ENCODE measurements around the gene CSHL1. TPM values are rescaled to one million over a fixed set of nuclear protein-coding genes. Genes with fewer than 3 reads are reported as not detected.

The CSHL1 gene
- not detected for total RNA-seq
- polyA plus RNA-seq: not detected
- long read RNA-seq, donor 1: 0 reads
- long read RNA-seq, donor 2: 0 reads
- long read RNA-seq, donor 3: 0 reads
- long read RNA-seq, donor 4: 0 reads
- long read RNA-seq, donor 5: 0 reads
- long read RNA-seq, donor 6: 0 reads
- long read RNA-seq, donor 7: 0 reads
- long read RNA-seq, donor 8: 0 reads
- long read RNA-seq, donor 9: 0 reads
- long read RNA-seq, donor 10: 0 reads

DNA sequence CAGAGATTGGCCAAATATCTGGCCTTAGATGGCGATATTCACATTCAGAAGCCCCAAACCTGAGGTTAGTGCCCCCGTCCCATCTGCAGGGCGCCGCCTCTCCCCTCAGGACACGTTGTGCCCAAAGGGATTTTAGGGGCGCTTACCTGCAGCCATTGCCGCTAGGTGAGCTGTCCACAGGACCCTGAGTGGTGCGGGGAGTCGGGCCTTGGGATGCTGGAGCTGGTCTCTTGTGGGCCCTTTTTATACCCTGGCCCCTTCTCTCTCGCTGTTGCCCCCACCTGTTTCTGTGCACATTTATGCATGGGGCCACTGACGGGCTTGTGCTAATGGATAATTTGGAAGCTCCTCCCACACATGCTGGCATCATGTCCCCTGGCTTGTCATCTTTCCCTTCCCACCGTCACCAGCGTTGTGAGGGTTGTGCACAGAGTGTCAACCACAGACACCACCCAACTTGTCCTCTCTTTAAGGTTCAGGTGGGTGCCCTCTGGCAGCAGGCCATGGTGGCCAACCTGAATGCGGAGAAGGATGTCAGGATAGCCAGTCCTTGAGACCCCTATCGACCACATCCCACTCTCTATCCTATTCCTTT lies at the start of gene CSHL1:
Gene CSHL1 (minus strand): TSS at position 218 of the 595 bp plus-strand sequence. CDS start 62 bp downstream, at position 156.
- Histone ChIP-seq H3K4me1 (no peaks in the 10 kb centered on the region), H3K27ac (no peak within 1 kb of the TSS), H3K27me3 (peaks cover 0 to 20% (median 0%) of the 10 kb centered on the region in 3 donors)

DNA sequence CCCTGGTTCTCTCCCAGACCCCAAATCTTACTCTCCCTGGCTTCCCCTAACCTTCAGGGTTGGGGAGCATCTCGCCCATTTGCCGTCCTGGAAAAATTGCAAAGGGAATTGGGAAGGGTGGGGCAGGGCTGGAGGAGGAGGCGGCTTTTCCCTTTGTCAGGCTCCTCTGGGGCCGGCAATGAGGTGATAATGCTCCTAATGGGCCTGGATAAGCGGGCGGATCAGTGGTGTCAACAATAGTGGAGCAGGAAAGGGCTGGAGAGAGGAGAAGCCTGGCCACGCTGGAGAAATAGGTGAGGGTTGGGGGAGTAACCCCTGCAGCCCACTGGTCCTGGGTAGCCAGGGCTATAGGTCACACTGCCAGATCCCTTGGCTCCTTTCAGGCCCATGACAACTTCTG lies 49.4 kb upstream of the CSHL1 start:
- 49 to 64% (median 55%) methylated on average over 7 of the region's 7 CpGs for WGBS, 5 donors
- H3K27ac ChIP-seq: peak overlapping the region in 1 of 5 donors; percentile 26
- no peaks in the 10 kb centered on the region for H3K27me3 ChIP-seq
- no peak for DNase-seq
- no peak for TF ChIP-seq POLR2AphosphoS5 (IDR thresholded peaks at IDR 0.05)
- H3K36me3 ChIP-seq: no peaks in the 10 kb centered on the region
- H3K4me1 ChIP-seq: peaks cover 0 to 15% (median 8%) of the 10 kb centered on the region in 4 donors
- H3K4me3 ChIP-seq: no peak overlapping the region
- intact Hi-C loops (cut with DNase I; ENCODE audit: low total_unique reads): no loop called here
- H3K9me3 ChIP-seq: no peaks in the 10 kb centered on the region

More for the DNA sequence above, at the start of gene CSHL1:
- intact Hi-C loops (cut with DNase I; ENCODE audit: low total_unique reads): loop anchor here (10.0 kb wide), 1 partner anchor 224 kb away; the partner anchor contains the start of gene ERN1
- 65 to 77% (median 72%) methylated on average over 14 to 15 of the region's 15 CpGs for WGBS, 5 donors
- Histone ChIP-seq H3K9me3 (no peaks in the 10 kb centered on the region), H3K36me3 (no peaks in the 10 kb centered on the region), H3K4me3 (no peak within 1 kb of the TSS)
- TF ChIP-seq, protein P1, sequence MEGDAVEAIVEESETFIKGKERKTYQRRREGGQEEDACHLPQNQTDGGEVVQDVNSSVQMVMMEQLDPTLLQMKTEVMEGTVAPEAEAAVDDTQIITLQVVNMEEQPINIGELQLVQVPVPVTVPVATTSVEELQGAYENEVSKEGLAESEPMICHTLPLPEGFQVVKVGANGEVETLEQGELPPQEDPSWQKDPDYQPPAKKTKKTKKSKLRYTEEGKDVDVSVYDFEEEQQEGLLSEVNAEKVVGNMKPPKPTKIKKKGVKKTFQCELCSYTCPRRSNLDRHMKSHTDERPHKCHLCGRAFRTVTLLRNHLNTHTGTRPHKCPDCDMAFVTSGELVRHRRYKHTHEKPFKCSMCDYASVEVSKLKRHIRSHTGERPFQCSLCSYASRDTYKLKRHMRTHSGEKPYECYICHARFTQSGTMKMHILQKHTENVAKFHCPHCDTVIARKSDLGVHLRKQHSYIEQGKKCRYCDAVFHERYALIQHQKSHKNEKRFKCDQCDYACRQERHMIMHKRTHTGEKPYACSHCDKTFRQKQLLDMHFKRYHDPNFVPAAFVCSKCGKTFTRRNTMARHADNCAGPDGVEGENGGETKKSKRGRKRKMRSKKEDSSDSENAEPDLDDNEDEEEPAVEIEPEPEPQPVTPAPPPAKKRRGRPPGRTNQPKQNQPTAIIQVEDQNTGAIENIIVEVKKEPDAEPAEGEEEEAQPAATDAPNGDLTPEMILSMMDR (IDR thresholded peaks at IDR 0.05): no peak
- TF ChIP-seq POLR2AphosphoS5 (IDR thresholded peaks at IDR 0.05) (no peak), POLR2A (IDR thresholded peaks at IDR 0.05) (no peak), EP300 (IDR thresholded peaks at IDR 0.05) (no peak)
- DNase-seq: no peak

DNA sequence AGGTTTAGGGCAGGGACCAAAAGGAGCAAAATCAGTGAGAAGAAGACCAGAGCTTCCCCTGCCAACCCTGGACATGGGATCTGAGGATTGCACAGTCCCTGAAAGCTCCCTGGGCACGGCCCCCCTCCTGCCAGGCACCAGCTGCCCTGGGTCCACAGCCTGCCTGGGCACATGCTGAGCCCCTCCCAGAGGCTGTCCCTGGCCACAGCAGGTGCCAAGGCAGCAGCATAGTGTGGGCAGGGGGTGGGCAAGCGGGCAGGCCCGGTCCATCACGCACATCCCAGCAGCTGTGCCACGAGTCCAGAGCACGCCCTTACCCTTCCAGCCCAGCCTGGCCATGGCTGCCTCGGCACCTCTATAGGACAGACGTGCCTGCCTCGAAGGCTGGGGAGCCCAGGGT lies 48.9 kb upstream of the CSHL1 start:
- TF ChIP-seq EP300 (IDR thresholded peaks at IDR 0.05): no peak
- no peak for TF ChIP-seq POLR2AphosphoS5 (IDR thresholded peaks at IDR 0.05)
- TF ChIP-seq, protein P1 (IDR thresholded peaks at IDR 0.05): no peak
- no peak for TF ChIP-seq POLR2A (IDR thresholded peaks at IDR 0.05)

DNA sequence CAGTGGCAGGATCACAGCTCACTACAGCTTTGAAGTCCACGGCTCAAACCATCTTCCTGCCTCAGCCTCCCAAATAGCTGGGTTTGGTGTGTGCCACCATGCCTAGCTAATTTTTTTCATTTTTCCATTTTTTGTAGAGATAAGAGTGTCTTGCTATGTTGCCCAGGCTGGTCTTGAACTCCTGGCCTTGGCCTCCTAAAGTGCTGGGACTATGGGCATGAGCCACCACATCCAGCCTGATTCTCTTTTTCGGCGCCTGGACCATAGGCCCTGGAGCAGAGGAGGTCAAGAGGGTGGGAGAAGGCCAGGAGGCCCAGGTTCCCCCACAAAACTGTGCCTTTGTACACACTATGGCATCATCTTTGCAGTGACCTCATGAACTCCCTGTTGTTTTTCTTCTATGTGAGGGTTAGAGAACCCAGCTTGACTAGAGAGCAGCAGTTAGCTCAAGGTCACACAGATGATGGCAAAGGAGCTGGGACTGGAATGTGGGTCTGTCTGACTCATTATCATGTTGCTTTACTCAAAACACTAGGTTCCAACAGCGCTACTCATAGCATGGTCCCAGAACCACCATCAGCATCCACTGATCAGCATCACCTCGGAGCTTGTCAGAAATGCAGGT lies 45.4 kb upstream of the CSHL1 start:
- Histone ChIP-seq H3K27ac (no peak overlapping the region), H3K4me3 (no peak overlapping the region), H3K27me3 (peaks cover 0 to 8% (median 0%) of the 10 kb centered on the region in 3 donors), H3K9me3 (no peaks in the 10 kb centered on the region), H3K4me1 (peaks cover 0 to 15% (median 4%) of the 10 kb centered on the region in 4 donors), H3K36me3 (no peaks in the 10 kb centered on the region)
- DNase-seq: no peak
- intact Hi-C loops (cut with DNase I; ENCODE audit: low total_unique reads): no loop called here
- TF ChIP-seq POLR2A (IDR thresholded peaks at IDR 0.05): no peak
- no peak for TF ChIP-seq POLR2AphosphoS5 (IDR thresholded peaks at IDR 0.05)
- no peak for TF ChIP-seq EP300 (IDR thresholded peaks at IDR 0.05)
- TF ChIP-seq, protein P1 (IDR thresholded peaks at IDR 0.05): no peak
- WGBS, 5 donors: 93 to 100% (median 96%) methylated on average over 5 of the region's 5 CpGs

More for the DNA sequence above, 48.9 kb upstream of the CSHL1 start:
- Histone ChIP-seq H3K9me3 (no peaks in the 10 kb centered on the region), H3K4me3 (no peak overlapping the region), H3K36me3 (no peaks in the 10 kb centered on the region), H3K27ac (peak overlapping the region in 1 of 5 donors; percentile 26), H3K27me3 (no peaks in the 10 kb centered on the region), H3K4me1 (peaks cover 0 to 15% (median 8%) of the 10 kb centered on the region in 4 donors)
- DNase-seq: no peak
- WGBS, 5 donors: 70 to 84% (median 79%) methylated on average over 7 to 9 of the region's 9 CpGs
- intact Hi-C loops (cut with DNase I; ENCODE audit: low total_unique reads): no loop called here
